ENCODE measurements around the gene VPS9D1. TPM values are rescaled to one million over a fixed set of nuclear protein-coding genes. Genes with fewer than 3 reads are reported as not detected.
"Not testable (repeated sequence)": the region's sequence is repeated elsewhere in the genome, so short reads cannot be mapped to it uniquely, and the experiment has no call there.

The VPS9D1 gene
- total RNA-seq, 4 donors from 2014 or later = 5.8 to 9.5 (median 7.8) TPM

DNA sequence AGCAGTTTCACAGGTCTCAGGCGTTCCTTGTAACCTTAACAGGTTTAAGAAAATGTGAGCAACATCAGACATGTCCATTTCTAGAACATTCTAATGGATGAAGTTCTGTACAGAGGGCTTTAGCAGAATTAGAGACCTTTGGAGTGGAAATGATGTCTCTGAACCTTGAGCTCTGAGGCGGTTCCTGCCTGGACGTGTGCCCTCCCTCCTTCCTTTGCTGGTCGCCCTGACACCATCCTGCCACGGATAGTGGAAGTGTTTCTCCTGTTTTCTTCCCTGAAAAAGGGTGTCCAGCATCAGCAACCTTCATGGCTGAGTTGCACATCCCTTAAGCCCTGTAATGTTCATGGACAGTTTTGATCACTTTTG lies 51.9 kb downstream of the VPS9D1 start:
- ATAC-seq (ENCODE audit: low FRiP score) (no peak), DNase-seq (ENCODE audit: low spot score) (no peak)
- TF ChIP-seq, protein P1, sequence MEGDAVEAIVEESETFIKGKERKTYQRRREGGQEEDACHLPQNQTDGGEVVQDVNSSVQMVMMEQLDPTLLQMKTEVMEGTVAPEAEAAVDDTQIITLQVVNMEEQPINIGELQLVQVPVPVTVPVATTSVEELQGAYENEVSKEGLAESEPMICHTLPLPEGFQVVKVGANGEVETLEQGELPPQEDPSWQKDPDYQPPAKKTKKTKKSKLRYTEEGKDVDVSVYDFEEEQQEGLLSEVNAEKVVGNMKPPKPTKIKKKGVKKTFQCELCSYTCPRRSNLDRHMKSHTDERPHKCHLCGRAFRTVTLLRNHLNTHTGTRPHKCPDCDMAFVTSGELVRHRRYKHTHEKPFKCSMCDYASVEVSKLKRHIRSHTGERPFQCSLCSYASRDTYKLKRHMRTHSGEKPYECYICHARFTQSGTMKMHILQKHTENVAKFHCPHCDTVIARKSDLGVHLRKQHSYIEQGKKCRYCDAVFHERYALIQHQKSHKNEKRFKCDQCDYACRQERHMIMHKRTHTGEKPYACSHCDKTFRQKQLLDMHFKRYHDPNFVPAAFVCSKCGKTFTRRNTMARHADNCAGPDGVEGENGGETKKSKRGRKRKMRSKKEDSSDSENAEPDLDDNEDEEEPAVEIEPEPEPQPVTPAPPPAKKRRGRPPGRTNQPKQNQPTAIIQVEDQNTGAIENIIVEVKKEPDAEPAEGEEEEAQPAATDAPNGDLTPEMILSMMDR (IDR thresholded peaks at IDR 0.05) = no peak

DNA sequence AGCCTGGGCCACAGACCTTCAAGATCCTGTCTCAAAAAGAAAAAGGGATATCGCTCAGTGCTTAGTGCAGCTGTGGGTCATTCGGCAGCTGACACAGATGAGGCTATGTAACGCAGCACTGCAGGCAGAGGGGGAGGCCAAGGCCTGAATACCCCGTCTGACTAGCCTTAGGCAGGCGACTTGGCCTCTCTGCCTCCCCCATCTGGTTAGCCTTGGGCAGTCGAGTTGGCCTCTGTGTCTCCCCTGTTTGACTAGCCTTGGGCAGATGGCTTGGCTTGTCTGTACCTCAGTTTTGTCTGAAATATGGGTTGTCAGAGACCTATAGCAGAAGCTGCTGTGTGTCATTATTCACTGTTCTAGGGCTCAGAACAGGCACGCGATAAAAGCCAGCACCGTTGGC lies 53.1 kb downstream of the VPS9D1 start:
- ATAC-seq (ENCODE audit: low FRiP score) (no peak), DNase-seq (ENCODE audit: low spot score) (no peak)
- TF ChIP-seq, protein P1 (IDR thresholded peaks at IDR 0.05) = no peak

DNA sequence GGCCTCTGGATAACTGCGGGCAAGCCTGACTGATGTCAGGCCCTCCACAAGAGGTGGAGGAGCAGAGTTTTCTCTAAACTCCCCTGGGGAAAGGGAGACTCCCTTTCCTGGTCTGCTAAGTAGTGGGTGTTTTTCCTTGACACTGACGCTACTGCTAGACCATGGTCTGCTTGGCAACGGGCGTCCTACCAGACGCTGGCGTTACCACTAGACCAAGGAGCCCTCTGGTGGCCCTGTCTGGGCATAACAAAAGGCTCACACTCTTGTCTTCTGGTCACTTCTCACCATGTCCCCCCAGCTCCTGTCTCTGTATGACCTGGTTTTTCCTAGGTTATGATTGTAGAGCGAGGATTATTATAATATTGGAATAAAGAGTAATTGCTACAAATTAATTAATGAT lies 53.7 kb downstream of the VPS9D1 start:
- not testable (repeated sequence) for DNase-seq (ENCODE audit: low spot score)

DNA sequence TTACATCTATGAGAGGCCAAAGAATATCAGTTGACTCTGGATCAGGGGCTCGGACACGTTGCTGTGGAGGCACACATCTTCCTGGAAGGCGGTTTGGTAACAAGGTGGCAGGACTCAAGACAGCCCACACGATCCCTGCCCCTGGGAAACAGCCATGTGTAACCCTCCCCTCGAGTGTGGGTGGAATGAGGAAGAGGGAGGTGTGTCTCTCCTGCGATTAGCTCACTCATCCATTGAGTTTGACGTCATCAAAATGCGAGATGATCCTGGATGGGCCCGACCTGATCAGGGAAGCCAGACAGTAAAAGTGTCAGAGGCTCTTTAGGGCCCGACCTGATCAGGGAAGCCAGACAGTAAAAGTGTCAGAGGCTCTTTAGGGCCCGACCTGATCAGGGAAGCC lies 56.5 kb downstream of the VPS9D1 start:
- not testable (repeated sequence) for DNase-seq (ENCODE audit: low spot score); ATAC-seq (ENCODE audit: low FRiP score)

More for the DNA sequence above, 53.7 kb downstream of the VPS9D1 start:
- not testable (repeated sequence) for ATAC-seq (ENCODE audit: low FRiP score)

DNA sequence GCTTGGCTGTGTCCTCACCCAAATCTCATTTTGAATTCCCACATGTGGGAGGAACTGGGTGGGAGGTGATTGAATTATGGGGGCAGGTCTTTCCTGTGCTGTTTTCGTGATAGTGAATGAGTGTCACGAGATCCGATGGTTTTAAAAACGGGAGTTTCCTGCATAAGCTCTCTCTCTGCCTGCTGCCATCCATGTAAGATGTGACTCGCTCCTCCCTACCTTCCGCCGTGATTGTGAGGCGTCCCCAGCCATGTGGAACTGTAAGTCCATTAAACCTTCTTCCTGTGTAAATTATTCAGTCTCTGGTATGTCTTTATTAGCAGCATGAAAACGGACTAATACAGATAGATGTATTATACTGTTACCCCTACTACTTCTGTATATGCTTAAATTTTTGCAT lies 59.5 kb downstream of the VPS9D1 start:
- ATAC-seq (ENCODE audit: low FRiP score) (no peak), DNase-seq (ENCODE audit: low spot score) (no peak)
- TF ChIP-seq, protein P1 (IDR thresholded peaks at IDR 0.05) = no peak

DNA sequence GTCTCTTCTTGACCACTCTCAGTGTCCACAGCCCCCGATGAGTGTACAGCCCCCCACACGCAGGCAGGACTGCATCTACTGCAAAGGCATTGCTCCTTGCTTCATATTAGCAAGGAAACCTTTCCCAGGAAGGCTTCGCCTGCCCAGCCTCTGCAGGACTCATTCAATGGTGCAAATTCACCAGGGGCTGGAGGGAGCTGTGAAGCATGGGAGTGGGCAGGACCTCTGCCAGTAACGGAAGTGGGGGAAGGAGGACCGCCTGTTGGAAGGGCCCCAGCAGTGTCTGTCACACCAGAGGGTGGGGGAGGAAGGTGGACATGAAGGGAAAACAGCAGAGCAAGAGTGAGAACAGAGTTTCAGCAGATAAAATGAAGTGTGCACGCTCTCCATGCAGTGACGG lies 60.6 kb downstream of the VPS9D1 start:
- TF ChIP-seq, protein P1 (IDR thresholded peaks at IDR 0.05) = no peak
- no peak for DNase-seq (ENCODE audit: low spot score)
- no peak for ATAC-seq (ENCODE audit: low FRiP score)

DNA sequence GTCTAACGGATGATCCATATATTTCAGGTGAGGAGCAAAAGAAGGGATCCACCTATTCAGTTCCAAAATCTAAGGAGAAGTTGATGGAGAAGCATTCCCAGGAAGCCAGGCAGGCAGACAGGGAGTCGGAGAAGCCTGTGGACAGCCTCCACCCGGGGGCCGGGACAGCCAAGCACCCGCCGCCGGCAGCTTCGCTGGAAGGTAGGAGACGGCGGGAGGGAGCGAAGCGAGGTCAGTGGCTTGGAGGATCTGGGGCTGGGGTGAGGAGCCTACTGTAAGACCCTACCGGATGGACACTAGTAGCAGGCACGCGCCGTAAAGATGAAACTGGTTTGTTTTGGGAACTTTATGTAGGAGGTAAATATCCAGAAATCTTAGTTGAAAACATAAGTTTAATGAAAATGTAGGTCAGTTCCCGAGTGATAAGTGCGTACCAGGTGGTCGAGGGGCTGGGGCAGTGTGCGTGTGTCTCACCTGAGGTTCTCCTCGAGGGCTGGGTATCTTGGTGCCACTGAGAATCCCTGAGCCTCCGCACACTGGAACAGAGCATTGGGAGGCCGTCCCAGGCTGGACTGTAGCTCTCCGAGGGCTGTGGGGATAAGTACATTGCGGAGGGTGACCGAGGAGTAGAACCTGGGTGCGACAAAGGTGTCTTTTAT lies 62.3 kb downstream of the VPS9D1 start:
- TF ChIP-seq, protein P1 (IDR thresholded peaks at IDR 0.05) = no peak
- no peak for DNase-seq (ENCODE audit: low spot score)
- peak; percentile 3 for ATAC-seq (ENCODE audit: low FRiP score)

DNA sequence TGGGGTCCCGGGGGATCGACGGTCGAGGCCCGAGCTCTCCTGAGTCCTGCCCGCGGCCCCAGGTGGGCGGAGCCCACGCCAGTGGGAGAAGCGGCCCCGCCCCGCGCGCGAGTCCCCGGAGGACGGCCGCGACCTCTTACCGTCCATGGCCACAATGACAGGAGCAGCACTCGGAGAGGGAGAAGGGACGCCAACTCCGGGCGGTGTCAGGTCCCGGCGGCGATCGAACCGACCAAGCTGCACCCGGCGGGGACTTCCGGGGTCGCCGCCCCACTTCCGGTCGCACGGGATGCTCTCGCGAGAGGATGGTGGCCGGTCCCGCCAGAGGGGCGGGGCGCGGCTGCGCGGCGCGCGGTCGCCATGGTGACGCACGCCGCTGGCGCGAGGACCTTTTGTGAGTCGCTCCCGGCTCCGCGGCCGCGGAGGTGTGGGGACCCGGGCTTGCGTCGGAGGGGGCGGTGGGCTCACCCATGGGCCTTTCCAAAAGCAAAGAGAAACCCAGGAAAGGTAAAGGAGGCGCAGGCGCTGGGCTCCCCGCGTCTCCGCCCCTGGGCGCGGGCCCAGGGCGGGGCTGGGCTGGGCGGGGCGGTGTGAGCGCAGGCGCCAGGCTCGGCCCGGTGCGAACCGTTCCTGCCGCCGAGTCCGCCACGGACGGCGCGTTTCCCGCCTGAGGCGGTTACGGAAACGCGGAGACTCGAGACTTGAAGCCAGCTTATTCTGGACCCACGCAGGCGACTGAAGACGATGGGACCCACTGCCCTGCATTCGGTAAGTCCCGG lies 63.1 kb downstream of the VPS9D1 start, which contains the start of the genes CHMP1A and SPATA33:
Gene CHMP1A, minus strand, starts transcription at position 267 of the 779 bp plus-strand sequence. Its CDS starts 120 bp downstream, at position 147.
Gene SPATA33, plus strand, starts transcription at position 395 of the 779 bp plus-strand sequence. Its CDS starts 76 bp downstream, at position 471.
- ATAC-seq (ENCODE audit: low FRiP score) (peak; percentile 95), DNase-seq (ENCODE audit: low spot score) (peak; percentile 71)
- TF ChIP-seq, protein P1 (IDR thresholded peaks at IDR 0.05) = no peak
